HL-60/S4 treated with retinoic acid at 250 ng/mL for 4 days and 3 days (cell line): ENCODE data around the gene PRRT1.

Source experiments
- in situ Hi-C: fragments of 300-500 bp; cut with MboI; formaldehyde crosslinking; loops from 2 replicates; pipeline ENCODE4 v1.7.0; 2022; ENCODE audit warnings: low sequenced_read_pairs

PRRT1 gene

DNA sequence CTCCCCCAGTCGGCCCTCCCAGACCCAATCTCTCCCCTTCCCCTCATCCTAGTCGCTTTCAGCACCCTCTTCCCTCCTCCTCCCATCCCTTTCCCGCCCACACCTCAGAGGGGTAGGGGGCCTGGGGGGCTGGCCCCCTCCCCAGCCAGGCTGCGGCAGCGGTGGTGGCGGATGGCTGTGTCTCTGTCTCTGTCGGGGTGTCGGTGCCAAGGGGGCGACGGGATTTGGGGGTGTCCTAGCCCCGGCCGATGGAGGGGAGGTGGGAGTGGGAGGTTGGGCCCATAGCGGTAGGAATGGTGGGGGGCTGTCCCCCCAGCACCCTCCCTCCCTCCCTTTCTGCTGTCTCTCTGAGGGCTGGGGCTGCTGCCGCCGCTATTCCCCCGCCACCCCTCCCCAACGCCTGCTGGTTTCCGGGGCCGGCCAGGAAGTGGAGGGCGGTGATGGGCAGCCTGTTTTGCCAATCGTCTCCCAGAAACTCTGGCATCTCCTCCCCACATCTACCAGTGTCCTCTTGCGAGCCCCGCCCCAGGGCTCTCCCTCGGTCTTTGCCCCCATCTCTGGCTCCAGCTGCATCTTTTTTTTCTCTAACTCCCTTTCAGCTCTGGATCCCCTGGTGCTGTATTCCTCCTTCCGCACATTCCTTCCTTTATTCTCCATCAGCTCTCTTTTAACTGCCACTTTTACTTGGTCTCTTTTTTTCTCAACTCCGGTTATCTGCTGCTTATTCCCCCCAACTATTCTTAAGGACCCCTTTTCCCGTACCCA is 24.2 kb upstream of the PRRT1 start, which contains the start of gene AGPAT1:
TSS of gene AGPAT1 (minus strand) at position 374 of the 765 bp plus-strand sequence. CDS start 4,588 bp downstream, outside the sequence.
- in situ Hi-C loops: no loop called here

DNA sequence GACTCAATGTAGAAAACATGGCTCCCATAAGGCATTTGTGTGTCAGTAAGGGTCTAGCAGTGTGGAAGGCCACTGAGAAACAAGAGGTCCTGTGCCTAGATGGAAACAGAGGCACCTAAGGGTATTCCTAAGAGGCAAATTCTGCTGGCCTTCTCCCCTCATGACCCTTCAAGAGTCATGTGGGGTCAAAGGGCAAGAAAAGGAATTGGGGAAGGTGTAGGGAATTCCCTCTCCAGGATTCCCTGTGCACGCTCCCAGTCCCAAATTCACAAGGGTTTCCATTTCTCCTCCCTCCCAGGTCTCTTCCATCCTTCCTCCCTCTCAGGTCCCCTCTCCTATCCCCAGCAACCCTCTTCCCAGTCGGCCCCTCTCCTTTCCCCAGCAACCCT is 23.6 kb upstream of the PRRT1 start:
- in situ Hi-C loops: no loop called here

DNA sequence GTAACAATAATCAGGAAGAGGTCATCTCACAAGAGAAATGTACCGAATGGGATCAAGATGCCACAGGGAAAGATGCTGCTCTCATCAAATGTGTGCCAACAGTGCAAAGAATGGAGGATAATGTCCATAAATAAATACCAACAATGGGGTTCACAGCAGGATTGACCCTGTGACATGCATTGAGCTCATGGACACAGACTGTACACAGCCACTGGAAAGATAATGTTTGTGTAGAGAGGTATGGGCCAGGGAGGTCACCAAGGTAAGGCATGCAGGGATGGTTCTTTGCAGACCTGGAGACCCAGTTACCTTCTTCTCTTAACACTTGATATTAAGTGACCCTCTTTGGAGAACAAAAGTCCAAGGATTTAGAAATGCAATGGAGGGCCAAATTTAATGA is 22.7 kb upstream of the PRRT1 start:
- in situ Hi-C loops: no loop called here

DNA sequence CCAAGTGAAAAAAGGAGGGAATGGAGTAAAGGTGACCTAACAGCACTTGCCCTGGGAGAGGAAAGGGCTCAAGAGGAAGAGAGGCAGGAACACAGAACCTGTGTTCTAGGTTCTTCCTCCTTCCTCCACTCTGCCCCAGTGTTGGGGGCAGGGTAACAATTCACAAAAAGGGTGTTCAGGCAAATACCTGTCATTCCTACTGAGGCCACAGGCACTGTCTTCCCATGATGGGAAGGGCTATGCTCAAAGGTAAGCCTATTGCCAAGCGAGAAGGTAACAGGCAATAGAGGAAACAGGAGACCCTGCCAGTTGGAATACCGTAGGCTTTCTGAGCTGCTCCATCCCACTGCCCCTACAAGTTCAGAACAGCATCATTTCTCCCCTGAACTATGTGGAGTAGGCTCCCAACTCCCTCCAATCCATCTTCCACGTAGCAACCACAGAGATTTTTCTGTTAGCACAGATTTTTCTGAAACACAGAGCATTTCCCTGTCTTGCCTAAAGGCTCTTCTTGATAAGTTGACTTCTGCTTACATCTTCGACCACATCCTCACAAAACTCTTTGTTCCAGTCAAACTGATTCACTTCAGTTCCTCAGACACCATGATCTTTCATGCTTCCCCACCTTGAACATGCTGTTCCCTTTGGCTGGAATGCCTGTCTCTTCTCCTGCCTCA is 21.4 kb upstream of the PRRT1 start:
- in situ Hi-C loops: no loop called here

DNA sequence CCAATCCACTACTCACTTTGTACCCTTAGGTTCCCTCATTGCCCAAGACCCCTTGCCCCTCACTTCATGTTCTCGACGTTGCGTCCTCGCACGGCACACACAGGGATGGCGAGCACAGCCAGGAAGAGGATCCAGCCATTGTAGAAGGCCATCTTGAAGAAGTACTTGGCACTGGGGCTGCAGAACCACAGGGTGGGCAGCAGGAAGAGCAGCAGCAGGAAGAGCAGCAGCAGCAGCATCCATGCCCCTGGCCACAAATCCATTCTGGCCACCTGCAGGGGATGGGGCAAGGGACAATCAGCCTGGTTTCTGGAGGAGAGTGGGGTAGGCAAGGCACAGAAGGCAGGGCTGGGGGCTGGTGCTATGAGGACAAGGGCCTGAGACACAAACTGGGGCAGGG is 19.5 kb upstream of the PRRT1 start:
- in situ Hi-C loops: no loop called here

DNA sequence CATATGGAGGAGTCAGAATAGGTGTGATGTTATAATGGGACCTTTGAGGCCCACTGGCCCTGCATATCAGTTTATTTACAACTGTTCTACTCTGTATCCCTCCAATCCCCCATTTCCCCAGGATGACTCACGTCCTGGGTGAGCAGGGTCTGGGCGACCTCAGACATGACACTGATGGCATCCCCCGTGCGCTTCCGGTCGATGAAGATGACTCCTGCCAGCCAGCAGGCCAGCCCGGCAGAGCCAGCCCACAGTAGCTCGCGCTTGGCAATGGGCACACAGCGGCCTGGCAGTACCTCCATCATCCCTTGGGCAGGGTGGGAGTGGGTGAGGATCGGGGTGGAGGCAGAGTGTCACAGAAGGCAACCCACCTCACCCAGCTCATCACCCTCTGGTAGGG is 18.6 kb upstream of the PRRT1 start:
- in situ Hi-C loops: no loop called here

DNA sequence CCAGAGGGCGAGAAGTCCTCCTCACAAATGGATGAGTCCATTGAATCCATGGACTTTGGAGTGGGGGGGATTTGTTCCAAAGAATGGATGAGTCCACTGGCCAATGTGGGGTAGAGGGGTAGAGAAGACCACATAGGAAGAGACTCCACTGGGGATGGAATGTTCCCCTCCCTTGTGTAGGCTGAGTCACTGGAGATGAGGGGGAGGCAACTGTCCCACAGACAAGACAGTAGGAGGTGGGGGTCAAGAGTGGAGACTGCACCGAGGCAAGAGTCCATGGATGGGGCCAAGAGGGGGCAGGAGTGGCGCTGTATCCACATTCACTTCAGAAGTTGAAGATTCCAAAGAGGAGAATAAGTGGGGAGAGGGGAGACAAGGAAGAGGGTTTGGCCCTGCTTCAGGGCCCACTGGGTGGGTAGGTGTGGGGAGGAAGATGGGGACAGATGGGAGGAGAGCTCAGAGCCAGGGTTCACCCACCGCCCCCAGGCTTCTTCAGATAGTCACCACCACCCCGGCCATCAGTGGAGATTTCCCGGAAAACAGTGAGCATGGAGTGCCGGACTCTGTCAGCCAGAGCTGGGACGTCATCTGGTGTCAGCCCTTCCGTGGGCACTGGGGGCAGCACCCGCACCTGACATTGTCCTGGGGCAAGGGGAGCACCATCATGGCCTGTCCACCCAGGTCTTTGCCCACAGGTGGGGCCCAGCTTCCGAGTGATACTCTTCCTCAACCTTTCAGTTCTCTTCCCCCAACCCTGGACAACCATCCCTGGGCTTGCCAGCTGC is 17.3 kb upstream of the PRRT1 start:
- in situ Hi-C loops: no loop called here

DNA sequence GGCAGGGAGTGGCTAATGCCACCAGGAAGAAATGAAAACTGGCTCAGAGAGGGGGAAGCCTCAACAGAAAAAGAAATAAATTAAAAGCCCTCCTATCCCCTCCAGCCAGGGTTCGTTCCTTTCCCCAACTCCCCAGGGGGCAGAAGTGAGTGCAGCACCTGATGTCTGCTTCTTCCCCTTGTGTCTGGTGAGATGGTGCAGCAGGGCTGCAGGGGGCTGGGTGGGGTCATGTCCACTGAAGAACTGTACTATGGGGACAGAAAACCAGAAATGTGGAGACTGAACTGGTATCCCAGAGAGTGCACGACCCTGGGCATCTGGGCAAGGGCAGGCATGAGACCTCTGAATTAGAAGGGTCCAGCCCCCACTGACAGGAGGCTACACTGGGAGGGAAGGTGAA is 16.6 kb upstream of the PRRT1 start:
- in situ Hi-C loops: no loop called here

DNA sequence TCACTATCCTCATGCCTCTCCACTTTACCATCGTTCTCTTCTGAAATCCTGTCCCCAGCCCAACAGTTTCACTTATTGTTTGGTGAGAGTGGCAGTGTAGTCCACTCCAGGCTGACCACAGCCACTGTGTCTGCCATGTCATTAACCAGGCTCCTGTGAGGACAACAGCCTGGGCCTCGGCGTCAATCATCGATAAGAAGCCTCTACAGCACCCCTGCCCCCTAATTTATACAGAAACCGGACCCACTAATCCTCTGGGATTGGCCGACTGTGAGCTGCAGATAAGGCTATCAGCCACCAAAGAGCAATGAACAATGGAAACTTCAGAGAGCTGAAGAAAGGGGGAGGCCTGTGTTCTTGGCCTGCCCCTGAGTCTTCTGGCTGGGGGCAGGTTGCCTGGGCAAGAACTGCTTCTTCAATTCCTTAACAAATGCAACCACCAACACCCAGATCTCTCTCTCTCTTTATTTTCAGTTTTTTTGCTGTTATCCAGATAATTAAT is 16.1 kb upstream of the PRRT1 start:
- in situ Hi-C loops: no loop called here

DNA sequence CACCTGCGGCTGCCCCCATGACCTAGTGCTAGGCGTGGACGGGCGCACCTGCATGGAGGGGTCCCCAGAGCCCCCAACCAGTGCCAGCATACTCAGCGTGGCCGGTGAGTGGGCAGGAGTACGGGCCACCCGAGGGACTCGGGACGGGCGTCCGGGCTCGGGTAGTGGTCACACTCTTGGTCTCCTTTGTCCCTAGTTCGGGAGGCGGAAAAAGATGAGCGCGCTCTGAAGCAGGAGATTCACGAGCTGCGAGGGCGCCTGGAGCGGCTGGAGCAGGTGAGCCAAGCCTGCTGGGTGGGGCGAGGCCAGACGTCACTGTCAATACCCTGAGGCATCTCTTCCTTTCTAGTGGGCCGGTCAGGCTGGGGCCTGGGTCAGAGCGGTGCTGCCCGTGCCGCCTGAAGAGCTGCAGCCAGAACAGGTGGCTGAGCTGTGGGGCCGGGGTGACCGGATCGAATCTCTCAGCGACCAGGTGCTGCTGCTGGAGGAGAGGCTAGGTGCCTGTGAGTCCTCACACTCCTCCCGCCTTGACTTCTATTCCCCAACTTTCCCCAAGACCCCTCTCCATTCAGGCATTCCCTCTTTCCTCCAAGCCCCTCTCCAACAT is 15.5 kb upstream of the PRRT1 start:
- in situ Hi-C loops: no loop called here

DNA sequence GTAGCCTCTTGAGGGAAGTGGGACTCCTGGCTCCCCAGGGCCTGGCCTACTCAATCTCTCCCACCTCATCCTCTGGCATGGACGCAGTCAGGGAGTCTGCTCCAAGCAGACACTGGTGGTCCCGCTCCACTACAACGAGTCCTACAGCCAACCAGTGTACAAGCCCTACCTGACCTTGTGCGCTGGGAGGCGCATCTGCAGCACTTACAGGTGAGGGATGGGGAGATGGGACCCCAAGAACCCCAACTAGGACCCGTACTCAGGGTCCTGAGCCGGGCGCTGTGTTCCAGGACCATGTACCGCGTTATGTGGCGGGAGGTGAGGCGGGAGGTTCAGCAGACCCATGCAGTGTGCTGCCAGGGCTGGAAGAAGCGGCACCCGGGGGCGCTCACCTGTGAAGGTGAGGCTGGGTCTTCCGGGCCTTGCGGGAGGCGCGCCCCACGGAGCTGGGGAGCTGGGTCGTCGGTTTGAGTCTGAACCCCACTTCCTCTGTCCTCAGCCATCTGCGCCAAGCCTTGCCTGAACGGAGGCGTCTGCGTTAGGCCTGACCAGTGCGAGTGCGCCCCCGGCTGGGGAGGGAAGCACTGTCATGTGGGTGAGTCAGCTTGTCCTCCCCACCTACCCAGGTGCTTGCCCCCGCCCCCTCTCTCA is 14.8 kb upstream of the PRRT1 start:
- in situ Hi-C loops: no loop called here

DNA sequence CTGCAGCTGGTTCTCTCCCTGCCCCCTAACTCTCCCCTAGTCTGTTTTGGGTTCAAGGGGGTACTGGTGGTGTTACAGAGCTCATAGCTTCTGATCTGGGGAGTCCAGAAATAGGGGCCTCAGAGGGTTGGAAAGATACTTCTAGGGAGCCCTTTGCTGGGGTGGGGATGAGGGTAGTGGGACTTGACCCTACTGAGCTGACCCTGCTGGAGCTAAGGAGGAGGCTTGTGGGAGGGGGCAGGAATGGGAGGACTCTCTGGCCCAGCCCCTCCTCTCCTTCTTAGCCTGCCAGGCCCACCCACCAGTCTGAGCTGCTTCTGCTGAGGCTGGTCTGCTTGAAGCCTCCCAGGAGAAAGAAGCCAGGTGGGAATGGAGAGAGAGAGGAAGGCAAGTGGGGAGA is 12.6 kb upstream of the PRRT1 start, which contains the start of gene EGFL8:
TSS of gene EGFL8 (plus strand) at position 301 of the 400 bp plus-strand sequence. CDS start 1,571 bp downstream, outside the sequence.
- in situ Hi-C loops: no loop called here

DNA sequence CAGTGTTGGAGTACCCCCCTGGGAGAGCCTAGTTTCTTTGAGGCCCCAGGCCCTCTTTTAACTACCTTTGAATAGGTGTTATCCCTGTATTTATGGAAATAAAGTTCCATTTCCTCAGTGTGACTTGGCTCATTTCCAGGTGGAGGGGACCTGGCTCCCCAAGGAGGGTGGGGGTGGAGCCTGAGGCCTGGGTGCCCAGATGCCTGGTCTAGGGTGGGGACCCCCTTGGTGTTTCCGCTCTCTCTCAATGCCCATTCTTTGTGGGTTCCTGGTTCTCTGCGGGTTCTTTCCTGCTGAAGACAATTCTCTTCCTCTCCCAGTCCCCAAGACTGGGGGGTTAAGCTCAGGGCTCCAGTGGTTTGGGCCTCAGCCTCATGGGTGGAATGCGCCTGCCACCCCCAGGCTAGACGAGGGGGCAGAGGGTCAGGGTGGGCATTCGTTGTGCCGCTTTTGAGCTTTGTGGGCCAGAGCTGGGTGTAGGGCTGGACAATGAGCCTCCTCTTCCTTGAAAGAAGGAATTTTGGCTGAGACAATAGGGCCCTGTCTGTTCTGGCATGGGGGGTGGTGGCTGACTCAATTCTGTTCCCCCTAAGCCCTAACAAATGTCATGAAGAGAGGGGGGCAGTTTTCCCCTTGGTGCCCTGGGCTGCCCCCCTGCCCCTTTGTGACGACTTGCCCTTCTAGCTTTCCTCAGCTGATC is 12.0 kb upstream of the PRRT1 start:
- in situ Hi-C loops: no loop called here

DNA sequence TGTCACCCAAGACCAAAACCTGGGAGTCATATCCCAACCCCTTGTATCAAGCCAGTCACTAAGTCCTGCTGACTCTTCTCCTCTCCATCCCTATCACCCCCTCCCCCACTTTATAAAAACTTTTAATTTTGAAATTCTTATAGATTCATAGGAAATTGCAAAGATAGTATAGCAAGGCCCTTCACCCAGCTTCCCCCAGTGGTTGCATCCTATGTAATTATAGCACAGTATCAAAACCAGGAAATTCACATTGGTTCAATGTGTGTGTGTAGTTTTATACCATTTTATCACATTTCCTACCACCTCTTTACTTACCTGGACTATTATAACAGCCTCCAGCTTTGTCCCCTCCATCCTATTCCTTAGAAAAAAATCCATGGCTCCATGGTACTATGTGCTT is 6.3 kb upstream of the PRRT1 start:
- in situ Hi-C loops: no loop called here

DNA sequence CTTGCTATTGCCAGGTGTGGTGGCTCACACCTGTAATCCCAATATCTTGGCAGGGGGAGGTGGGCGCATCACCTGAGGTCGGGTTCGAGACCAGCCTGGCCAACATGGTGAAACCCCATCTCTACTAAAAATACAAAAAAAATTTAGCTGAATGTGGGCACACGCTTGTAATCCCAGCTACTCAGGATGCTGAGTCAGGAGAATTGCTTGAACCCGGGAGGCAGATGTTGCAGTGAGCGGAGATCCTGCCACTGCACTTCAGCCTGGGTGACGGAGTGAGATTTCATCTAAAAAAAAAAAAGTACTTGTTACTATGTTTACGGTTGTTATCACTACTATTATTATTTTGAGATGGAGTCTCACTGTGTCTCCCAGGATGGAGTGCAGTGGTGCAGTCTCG is 5.2 kb upstream of the PRRT1 start:
- in situ Hi-C loops: no loop called here

DNA sequence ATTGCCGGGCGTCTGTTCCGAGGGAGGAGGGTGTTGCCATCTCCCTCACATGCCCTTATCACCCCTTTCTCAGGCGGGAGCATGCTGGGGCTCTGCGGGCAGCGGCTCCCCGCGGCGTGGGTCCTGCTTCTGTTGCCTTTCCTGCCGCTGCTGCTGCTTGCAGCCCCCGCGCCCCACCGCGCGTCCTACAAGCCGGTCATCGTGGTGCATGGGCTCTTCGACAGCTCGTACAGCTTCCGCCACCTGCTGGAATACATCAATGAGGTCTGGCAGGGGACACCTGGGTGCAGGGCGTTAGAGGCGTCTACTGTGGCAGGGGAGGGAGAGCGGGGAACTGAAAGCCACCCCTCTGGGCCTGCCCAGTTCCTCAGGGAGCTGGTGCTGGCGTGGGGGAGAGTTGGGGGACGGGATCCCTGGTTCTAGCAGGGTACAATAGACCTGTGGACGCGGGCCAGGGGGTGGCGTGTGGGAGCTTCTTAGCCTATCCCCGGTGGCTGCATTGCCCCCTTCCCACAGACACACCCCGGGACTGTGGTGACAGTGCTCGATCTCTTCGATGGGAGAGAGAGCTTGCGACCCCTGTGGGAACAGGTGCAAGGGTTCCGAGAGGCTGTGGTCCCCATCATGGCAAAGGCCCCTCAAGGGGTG is 2.9 kb upstream of the PRRT1 start:
- in situ Hi-C loops: no loop called here

DNA sequence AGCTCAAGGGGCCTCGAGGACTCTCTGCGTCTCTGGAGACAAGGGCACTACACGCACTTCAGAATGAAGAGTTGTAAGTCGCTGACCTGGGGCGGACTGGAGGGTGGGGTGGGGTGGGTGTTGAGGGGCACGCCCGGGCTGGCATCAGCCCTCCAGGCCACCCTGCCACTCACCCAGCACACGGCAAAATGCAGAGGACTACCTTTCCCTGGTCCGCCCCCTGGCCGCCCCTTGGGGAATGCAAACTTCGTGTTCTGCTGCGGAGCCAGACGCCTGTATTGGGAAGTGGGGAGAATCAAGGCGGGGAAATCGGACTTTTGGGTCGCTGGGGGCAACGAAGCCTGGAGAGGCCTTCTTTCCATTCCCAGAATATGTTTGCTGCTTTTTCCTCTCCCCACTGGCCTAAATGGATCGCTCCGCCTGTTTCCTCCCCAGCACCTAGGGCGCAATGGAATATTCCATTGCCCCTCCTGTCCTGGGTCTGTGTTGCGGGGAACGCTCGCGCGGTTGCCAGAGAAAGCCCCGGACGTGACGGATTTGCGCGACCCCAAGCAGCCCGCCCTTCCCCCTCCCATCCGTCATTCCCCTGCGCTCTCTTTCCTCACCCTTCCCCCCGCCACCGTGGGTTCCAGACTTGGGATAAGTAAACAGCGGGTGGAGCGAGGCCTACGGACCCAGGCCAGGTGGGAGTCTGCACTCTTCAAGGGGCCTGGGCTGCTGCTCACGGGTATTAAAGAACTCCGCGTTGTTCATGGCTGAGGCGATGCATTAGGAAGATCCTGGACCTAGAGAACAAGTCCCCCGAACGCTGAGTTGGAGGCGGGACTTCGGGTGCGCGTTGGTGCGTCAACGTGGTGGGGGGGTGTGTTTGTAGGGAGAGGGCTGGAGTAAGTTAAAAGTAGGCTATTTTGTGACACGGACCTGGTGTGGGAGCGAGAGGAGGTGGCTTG is 2.1 kb upstream of the PRRT1 start, which contains the start of gene PPT2:
TSS of gene PPT2 (plus strand) at position 578 of the 950 bp plus-strand sequence. CDS start 454 bp downstream, outside the sequence.
- in situ Hi-C loops: no loop called here
